ENCODE measurements around the gene AMMECR1L.
"Not testable (repeated sequence)": the region's sequence is repeated elsewhere in the genome, so short reads cannot be mapped to it uniquely, and the experiment has no call there.

AMMECR1L gene

GRCh38 chr2:127818241-127818640 is 67.5 kb downstream of the AMMECR1L start:
- no peak for DNase-seq
- Histone ChIP-seq H3K4me1 (no peaks in the 10 kb centered on the region), H3K4me3 (no peak overlapping the region), H3K27ac (no peak overlapping the region), H3K27me3 (no peaks in the 10 kb centered on the region), H3K9me3 (peaks cover 0 to 15% (median 11%) of the 10 kb centered on the region in 3 donors), H3K36me3 (no peaks in the 10 kb centered on the region)
- intact Hi-C loops (cut with DNase I; ENCODE audit: low total_unique reads): no loop called here
- TF ChIP-seq CTCF (IDR thresholded peaks at IDR 0.05): no peak

DNA sequence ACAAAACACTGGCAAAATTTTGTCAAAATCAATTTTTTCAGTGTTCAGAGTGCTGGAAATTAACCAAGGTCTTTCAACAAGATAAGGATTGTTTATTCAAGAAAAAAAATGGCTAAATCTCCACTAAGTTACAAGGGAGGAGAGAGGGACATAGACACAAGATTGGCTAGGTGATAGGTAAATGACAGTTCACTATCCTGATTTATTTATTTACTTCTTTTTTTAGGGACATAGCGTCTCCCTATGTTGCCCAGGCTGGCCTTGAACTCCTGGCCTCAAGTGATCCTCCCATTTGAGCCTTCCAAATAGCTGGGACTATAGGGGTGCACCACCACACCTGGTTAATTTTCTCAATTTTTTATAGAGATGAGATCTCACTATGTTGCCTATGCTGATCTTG is 71.1 kb downstream of the AMMECR1L start:
- Histone ChIP-seq H3K36me3 (no peaks in the 10 kb centered on the region), H3K4me3 (no peak overlapping the region), H3K4me1 (peaks cover 0 to 6% (median 2%) of the 10 kb centered on the region in 4 donors), H3K9me3 (peaks cover 0 to under 1% (median 0%) of the 10 kb centered on the region in 3 donors), H3K27ac (no peak overlapping the region), H3K27me3 (no peaks in the 10 kb centered on the region)
- no peak for TF ChIP-seq CTCF (IDR thresholded peaks at IDR 0.05)
- no peak for DNase-seq
- intact Hi-C loops (cut with DNase I; ENCODE audit: low total_unique reads): loop anchor here (5.0 kb wide), 1 partner anchor 43 kb away; the partner anchor contains the start of gene POLR2D

GRCh38 chr2:127812441-127812840 is 73.3 kb downstream of the AMMECR1L start:
- not testable (repeated sequence) for DNase-seq
- intact Hi-C loops (cut with DNase I; ENCODE audit: low total_unique reads): loop anchor here (5.0 kb wide), 1 partner anchor 45 kb away; the partner anchor contains the start of gene POLR2D

More at GRCh38 chr2:127812441-127812840, 73.3 kb downstream of the AMMECR1L start:
- not testable (repeated sequence) for H3K9me3 ChIP-seq, H3K36me3 ChIP-seq, H3K4me3 ChIP-seq, H3K27ac ChIP-seq, H3K27me3 ChIP-seq
- H3K4me1 ChIP-seq: peaks cover 0 to 25% (median 12%) of the 10 kb centered on the region in 4 donors

Measured in tibial artery (tissue), 4 donors.